IMR-90 (cell line): Measurements from ENCODE around the gene TIMM50. TPM values are rescaled to one million over a fixed set of nuclear protein-coding genes. Genes with fewer than 3 reads are reported as not detected.

Experiments used
- ATAC-seq: fragments of 200-7000 bp; cut with Tn5 transposase; 2 replicates; pipeline ENCODE4 v1.9.1; 2020; ENCODE audit warnings: low read depth, mild to moderate bottlenecking, moderate library complexity
- BruUV-seq: library from RNA; stranded (reverse); fragments of 400-500 nt; replicated peaks from 2 replicates; lab custom pipeline; 2021; lab: Mats Ljungman, UMichigan
- CTCF ChIA-PET: fragments of 300-600 bp; formaldehyde crosslinking; extraction: SDS; loops from one replicate; lab custom pipeline; 2021; ENCODE audit warnings: antibody characterized with exemption; lab: Yijun Ruan, JAX
- POLR2A ChIA-PET: fragments of 300-600 bp; sonication (Branson Sonifier 250); formaldehyde crosslinking; loops from one replicate; lab custom pipeline; 2022; ENCODE audit warnings: antibody characterized with exemption; ENCODE audit not compliant: unreplicated experiment; lab: Charles Lee
- DNase-seq: peaks from one replicate; pipeline ENCODE4 v3.0.0; 2013
- H2AFZ ChIP-seq: replicated peaks from 2 replicates; pipeline ENCODE3; 2013; ENCODE audit warnings: low read length, mild to moderate bottlenecking; ENCODE audit not compliant: poor library complexity
- H2AK5ac ChIP-seq: 2 replicates; pipeline ENCODE4 v1.6.1; 2013; ENCODE audit warnings: low read depth, low read length, inconsistent platforms
- H2AK9ac ChIP-seq: replicated peaks from 2 replicates; pipeline ENCODE3; 2013; ENCODE audit warnings: mild to moderate bottlenecking, low read depth, low read length, moderate library complexity; ENCODE audit not compliant: poor library complexity
- H2BK120ac ChIP-seq: 2 replicates; pipeline ENCODE4 v1.6.1; 2013; ENCODE audit warnings: low read depth, low read length, inconsistent platforms
- H2BK15ac ChIP-seq: 3 replicates; pipeline ENCODE4 v1.6.1; 2013; ENCODE audit warnings: low read depth, low read length, inconsistent platforms
- H2BK20ac ChIP-seq: 2 replicates; pipeline ENCODE4 v1.6.1; 2013; ENCODE audit warnings: low read depth, mild to moderate bottlenecking, inconsistent platforms, low read length, moderate library complexity
- H2BK5ac ChIP-seq: 2 replicates; pipeline ENCODE4 v1.6.1; 2013; ENCODE audit warnings: mild to moderate bottlenecking, low read depth, low read length, inconsistent platforms; ENCODE audit not compliant: poor library complexity, severe bottlenecking
- H3K14ac ChIP-seq: replicated peaks from 2 replicates; pipeline ENCODE4 v1.6.1; 2013; ENCODE audit warnings: low read depth, low read length, inconsistent platforms
- H3K18ac ChIP-seq: 2 replicates; pipeline ENCODE4 v1.6.1; 2013; ENCODE audit warnings: low read depth, low read length, control low read depth
- H3K23ac ChIP-seq: 2 replicates; pipeline ENCODE4 v1.6.1; 2013; ENCODE audit warnings: low read depth, low read length, inconsistent platforms
- H3K27ac ChIP-seq: 2 replicates; pipeline ENCODE4 v1.5.1; 2013; ENCODE audit warnings: mild to moderate bottlenecking, control low read depth, low read length; ENCODE audit not compliant: insufficient read depth
- H3K27me3 ChIP-seq: 2 replicates; pipeline ENCODE4 v1.6.1; 2013; ENCODE audit warnings: low read length; ENCODE audit not compliant: control insufficient read depth, insufficient read depth
- H3K36me3 ChIP-seq: 2 replicates; pipeline ENCODE4 v1.6.1; 2013; ENCODE audit warnings: low read length, mixed read lengths; ENCODE audit not compliant: control insufficient read depth, insufficient read depth
- H3K4ac ChIP-seq: 2 replicates; pipeline ENCODE4 v1.6.1; 2013; ENCODE audit warnings: low read depth, low read length, inconsistent platforms
- H3K4me1 ChIP-seq: 2 replicates; pipeline ENCODE4 v1.6.1; 2013; ENCODE audit warnings: low read length, mixed read lengths; ENCODE audit not compliant: control insufficient read depth, insufficient read depth
- H3K4me2 ChIP-seq: 2 replicates; pipeline ENCODE4 v1.6.1; 2013; ENCODE audit warnings: low read depth, mild to moderate bottlenecking, control low read depth, low read length, moderate library complexity
- H3K4me3 ChIP-seq: 2 replicates; pipeline ENCODE4 v1.5.1; 2013; ENCODE audit warnings: low read depth, mild to moderate bottlenecking, control low read depth, low read length, moderate library complexity; ENCODE audit not compliant: insufficient read depth
- H3K56ac ChIP-seq: 2 replicates; pipeline ENCODE4 v1.6.1; 2013; ENCODE audit warnings: low read length, inconsistent platforms; ENCODE audit not compliant: insufficient read depth; ENCODE audit errors: extremely low read depth
- H3K79me1 ChIP-seq, 2 experiments: 2 replicates each; pipeline ENCODE4 v1.6.1; 2013; ENCODE audit warnings: low read length in 2 of 2, inconsistent platforms in 1 of 2, low read depth in 1 of 2
- H3K9ac ChIP-seq: 2 replicates; pipeline ENCODE4 v1.6.1; 2013; ENCODE audit warnings: low read depth, low read length, control low read depth
- H3K9me1 ChIP-seq: 2 replicates; pipeline ENCODE4 v1.6.1; 2013; ENCODE audit warnings: low read length, inconsistent platforms; ENCODE audit not compliant: insufficient read depth
- H3K9me3 ChIP-seq: 2 replicates; pipeline ENCODE4 v1.6.1; 2013; ENCODE audit warnings: low read length; ENCODE audit not compliant: control insufficient read depth, insufficient read depth
- H4K20me1 ChIP-seq: 2 replicates; pipeline ENCODE4 v1.6.1; 2013; ENCODE audit warnings: low read length, inconsistent platforms; ENCODE audit not compliant: insufficient read depth
- H4K5ac ChIP-seq: 2 replicates; pipeline ENCODE4 v1.6.1; 2013; ENCODE audit warnings: mild to moderate bottlenecking, low read depth, low read length, control low read depth
- H4K8ac ChIP-seq, 2 experiments: 2 replicates each; pipeline ENCODE4 v1.6.1; 2013; ENCODE audit warnings: low read depth in 2 of 2, low read length in 2 of 2, control low read depth in 1 of 2, inconsistent platforms in 1 of 2
- H4K91ac ChIP-seq: 2 replicates; pipeline ENCODE4 v1.6.1; 2013; ENCODE audit warnings: low read depth, low read length, inconsistent platforms; ENCODE audit not compliant: insufficient read depth
- CEBPB ChIP-seq: IDR thresholded peaks from 2 replicates; pipeline ENCODE4 v1.6.1; 2012; ENCODE audit warnings: low read depth, low read length, improper control_type of control experiment
- CHD1 ChIP-seq: IDR thresholded peaks from 2 replicates; pipeline ENCODE4 v1.6.1; 2012; ENCODE audit warnings: low read depth, low read length, improper control_type of control experiment
- CTCF ChIP-seq: conservative IDR thresholded peaks from 2 replicates; pipeline ENCODE4 v1.5.1; 2012; ENCODE audit warnings: mild to moderate bottlenecking, low read depth, low read length, improper control_type of control experiment
- ELK1 ChIP-seq: fragments of 150-350 bp; IDR thresholded peaks from 2 replicates; pipeline ENCODE4 v1.6.1; 2016; ENCODE audit warnings: low read depth, mild to moderate bottlenecking, low read length, moderate library complexity, borderline replicate concordance
- MAFK ChIP-seq: IDR thresholded peaks from 2 replicates; pipeline ENCODE4 v1.6.1; 2012; ENCODE audit warnings: low read depth, low read length, improper control_type of control experiment
- MAZ ChIP-seq: IDR thresholded peaks from 2 replicates; pipeline ENCODE4 v1.6.1; 2012; ENCODE audit warnings: low read depth, mild to moderate bottlenecking, low read length, improper control_type of control experiment, moderate library complexity, borderline replicate concordance
- MXI1 ChIP-seq: IDR thresholded peaks from 2 replicates; pipeline ENCODE4 v1.6.1; 2012; ENCODE audit warnings: low read depth, mild to moderate bottlenecking, low read length, moderate library complexity, borderline replicate concordance
- NFE2L2 ChIP-seq: fragments of 150-350 bp; IDR thresholded peaks from 2 replicates; pipeline ENCODE4 v1.6.1; 2016; ENCODE audit warnings: low read depth, mild to moderate bottlenecking, low read length
- POLR2A ChIP-seq: IDR thresholded peaks from 2 replicates; pipeline ENCODE4 v1.6.1; 2012; ENCODE audit warnings: mild to moderate bottlenecking, low read depth, low read length
- RAD21 ChIP-seq: IDR thresholded peaks from 2 replicates; pipeline ENCODE4 v1.6.1; 2012; ENCODE audit warnings: low read length, improper control_type of control experiment
- RCOR1 ChIP-seq: IDR thresholded peaks from 2 replicates; pipeline ENCODE4 v1.6.1; 2012; ENCODE audit warnings: mild to moderate bottlenecking, low read length, improper control_type of control experiment; ENCODE audit not compliant: insufficient replicate concordance
- RFX5 ChIP-seq: IDR thresholded peaks from 2 replicates; pipeline ENCODE4 v1.8.0; 2012; ENCODE audit warnings: low read depth, mild to moderate bottlenecking, low read length, moderate library complexity
- SMC3 ChIP-seq: fragments of 150-350 bp; IDR thresholded peaks from 2 replicates; pipeline ENCODE4 v1.6.1; 2016; ENCODE audit warnings: low read depth, mild to moderate bottlenecking, antibody characterized with exemption, low read length, moderate library complexity
- USF2 ChIP-seq: fragments of 150-350 bp; IDR thresholded peaks from 2 replicates; pipeline ENCODE4 v1.6.1; 2017; ENCODE audit warnings: mild to moderate bottlenecking, antibody characterized with exemption, low read length, low read depth
- WGBS, 2 experiments: methylation state at CpG; one replicate each; pipeline versions ENCODE4 v1.1.5 to v1.1.7; 2013; ENCODE audit warnings: missing lambda C conversion rate in 2 of 2; ENCODE audit not compliant: insufficient read length in 1 of 2; ENCODE audit errors: extremely low coverage in 2 of 2; 5-methylcytosine and 5-hydroxymethylcytosine counted together
- dilution Hi-C: fragments of 300-500 bp; cut with HindIII; formaldehyde crosslinking; loops from one replicate; pipeline ENCODE4 v1.14.3; 2018; ENCODE audit warnings: low sequenced_read_pairs; ENCODE audit not compliant: unreplicated experiment
- in situ Hi-C: fragments of 300-500 bp; cut with MboI; formaldehyde crosslinking; loops from 3 replicates; pipeline ENCODE4 v1.14.3; 2019; ENCODE audit warnings: low sequenced_read_pairs, inconsistent platforms, mixed read lengths
- intact Hi-C: fragments of 100-400 bp; cut with micrococcal nuclease; formaldehyde crosslinking; loops from 2 replicates; pipeline ENCODE4 v1.10.0; 2022
- polyA plus RNA-seq, 3 experiments: library from polyadenylated mRNA; depleted of rRNA; stranded (reverse); fragments of >200 nt; gene quantifications; 2 replicates each; pipeline ENCODE4 v1.2.3, GENCODE V29; 2012; ENCODE audit warnings: low replicate concordance in 1 of 3
- total RNA-seq: library from RNA; depleted of rRNA; stranded (reverse); fragments of >200 nt; gene quantifications from 2 replicates; pipeline ENCODE4 v1.2.3, GENCODE V29; 2012

The TIMM50 gene
- total and polyA plus RNA-seq, 2 of the 4 experiments (the other 2 are of a cell fraction) = 52.0 to 76.8 TPM

GRCh38 chr19:39498798-39499642 lies 18.4 kb downstream of the TIMM50 start, which contains the start of gene DLL3:
Gene DLL3, plus strand, starts transcription at chr19:39498947. Its CDS starts 28 bp downstream, at chr19:39498975.
- no peak within 1 kb of the TSS; a peak in 1 of 4 replicates for H4K8ac ChIP-seq
- peaks cover 38% of the 10 kb centered on the region for H3K27me3 ChIP-seq
- H2BK20ac ChIP-seq = no peak within 1 kb of the TSS
- dilution Hi-C loops (no loop called here), in situ Hi-C loops (no loop called here), intact Hi-C loops (loop anchor here (5.0 kb wide), 2 partner anchors 33 to 173 kb away; partner anchors contain the start of gene EID2B)
- DNase-seq (no peak), ATAC-seq (no peak)
- ChIA-PET POLR2A (no interaction called here), CTCF (no interaction called here)
- H3K4ac ChIP-seq = no peak within 1 kb of the TSS
- peak within 1 kb of the TSS; percentile 28; the same call in 1 of the 2 replicates for H3K23ac ChIP-seq
- no peak within 1 kb of the TSS for H4K5ac ChIP-seq
- 4% methylated on average over 16 of the region's 60 CpGs; no CpG with 5 or more reads in 1 of the 2 experiments for WGBS, 2 experiments
- no peak within 1 kb of the TSS for H2BK15ac ChIP-seq
- no peaks in the 10 kb centered on the region for H3K36me3 ChIP-seq
- no peak within 1 kb of the TSS for H3K56ac ChIP-seq
- no peak within 1 kb of the TSS for H2BK120ac ChIP-seq
- H3K79me1 ChIP-seq = no peaks in the 10 kb centered on the region
- H2AK9ac ChIP-seq = peak within 1 kb of the TSS; percentile 71
- H2AFZ ChIP-seq = peak within 1 kb of the TSS; percentile 85
- peaks cover 3% of the 10 kb centered on the region; the same call in 1 of the 2 replicates for H3K4me1 ChIP-seq
- peak within 1 kb of the TSS; percentile 89 for H3K4me2 ChIP-seq
- H2BK5ac ChIP-seq = no peak within 1 kb of the TSS
- H3K14ac ChIP-seq = no peak within 1 kb of the TSS
- no peak within 1 kb of the TSS for H4K91ac ChIP-seq
- H3K18ac ChIP-seq = no peak within 1 kb of the TSS
- no peaks in the 10 kb centered on the region; the same call in 1 of the 2 replicates for H3K9me1 ChIP-seq
- TF ChIP-seq RCOR1 (no peak), CHD1 (no peak), CTCF (no peak), ELK1 (no peak), CEBPB (no peak), MXI1 (no peak), POLR2A (no peak), MAZ (no peak), MAFK (no peak), NFE2L2 (no peak), USF2 (no peak), RAD21 (no peak), SMC3 (no peak), RFX5 (no peak)
- H3K4me3 ChIP-seq = peak within 1 kb of the TSS; percentile 24; the same call in 1 of the 2 replicates
- no peak within 1 kb of the TSS for H3K9ac ChIP-seq
- no TSS peak for BruUV-seq
- H3K27ac ChIP-seq = no peak within 1 kb of the TSS
- no peaks in the 10 kb centered on the region for H3K9me3 ChIP-seq
- 0 out of 2 replicates have a peak within 1 kb of the TSS, but pooled peaks have one; percentile 2 for H2AK5ac ChIP-seq
- no peaks in the 10 kb centered on the region for H4K20me1 ChIP-seq
